Measurements from ENCODE around the gene TBC1D22A.

GRCh38 chr22:47098121-47098520 is 335.7 kb downstream of the TBC1D22A start:
- TF ChIP-seq POLR2A (IDR thresholded peaks at IDR 0.05; ENCODE audit: borderline replicate concordance, extremely low read depth, insufficient read depth, insufficient read length) (no peak), CEBPB (IDR thresholded peaks at IDR 0.05; ENCODE audit: low read depth) (no peak), POLR2AphosphoS5 (IDR thresholded peaks at IDR 0.05; ENCODE audit: low read depth, low read length) (no peak), SRF (IDR thresholded peaks at IDR 0.05; ENCODE audit: low read depth) (no peak), MAX (IDR thresholded peaks at IDR 0.05) (no peak), SIN3A (IDR thresholded peaks at IDR 0.05; ENCODE audit: low read depth) (no peak), EZH2 (IDR thresholded peaks at IDR 0.05) (no peak), TCF7L2 (IDR thresholded peaks at IDR 0.05; ENCODE audit: borderline replicate concordance, extremely low read depth, insufficient read depth, insufficient read length) (no peak), RAD21 (IDR thresholded peaks at IDR 0.05; ENCODE audit: low read depth) (no peak), EZH2phosphoT487 (IDR thresholded peaks at IDR 0.05; ENCODE audit: borderline replicate concordance) (no peak), ZNF274 (IDR thresholded peaks at IDR 0.05; ENCODE audit: low read depth, low read length) (no peak)
- TF ChIP-seq, protein P1, sequence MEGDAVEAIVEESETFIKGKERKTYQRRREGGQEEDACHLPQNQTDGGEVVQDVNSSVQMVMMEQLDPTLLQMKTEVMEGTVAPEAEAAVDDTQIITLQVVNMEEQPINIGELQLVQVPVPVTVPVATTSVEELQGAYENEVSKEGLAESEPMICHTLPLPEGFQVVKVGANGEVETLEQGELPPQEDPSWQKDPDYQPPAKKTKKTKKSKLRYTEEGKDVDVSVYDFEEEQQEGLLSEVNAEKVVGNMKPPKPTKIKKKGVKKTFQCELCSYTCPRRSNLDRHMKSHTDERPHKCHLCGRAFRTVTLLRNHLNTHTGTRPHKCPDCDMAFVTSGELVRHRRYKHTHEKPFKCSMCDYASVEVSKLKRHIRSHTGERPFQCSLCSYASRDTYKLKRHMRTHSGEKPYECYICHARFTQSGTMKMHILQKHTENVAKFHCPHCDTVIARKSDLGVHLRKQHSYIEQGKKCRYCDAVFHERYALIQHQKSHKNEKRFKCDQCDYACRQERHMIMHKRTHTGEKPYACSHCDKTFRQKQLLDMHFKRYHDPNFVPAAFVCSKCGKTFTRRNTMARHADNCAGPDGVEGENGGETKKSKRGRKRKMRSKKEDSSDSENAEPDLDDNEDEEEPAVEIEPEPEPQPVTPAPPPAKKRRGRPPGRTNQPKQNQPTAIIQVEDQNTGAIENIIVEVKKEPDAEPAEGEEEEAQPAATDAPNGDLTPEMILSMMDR (IDR thresholded peaks at IDR 0.05 in 2 of 3, conservative IDR thresholded peaks at IDR 0.05 in 1 of 3; ENCODE audit: borderline replicate concordance in 1 of 3, insufficient read depth in 1 of 3, low read depth in 2 of 3, low read length in 2 of 3): no peak
- TF ChIP-seq, protein P2, sequence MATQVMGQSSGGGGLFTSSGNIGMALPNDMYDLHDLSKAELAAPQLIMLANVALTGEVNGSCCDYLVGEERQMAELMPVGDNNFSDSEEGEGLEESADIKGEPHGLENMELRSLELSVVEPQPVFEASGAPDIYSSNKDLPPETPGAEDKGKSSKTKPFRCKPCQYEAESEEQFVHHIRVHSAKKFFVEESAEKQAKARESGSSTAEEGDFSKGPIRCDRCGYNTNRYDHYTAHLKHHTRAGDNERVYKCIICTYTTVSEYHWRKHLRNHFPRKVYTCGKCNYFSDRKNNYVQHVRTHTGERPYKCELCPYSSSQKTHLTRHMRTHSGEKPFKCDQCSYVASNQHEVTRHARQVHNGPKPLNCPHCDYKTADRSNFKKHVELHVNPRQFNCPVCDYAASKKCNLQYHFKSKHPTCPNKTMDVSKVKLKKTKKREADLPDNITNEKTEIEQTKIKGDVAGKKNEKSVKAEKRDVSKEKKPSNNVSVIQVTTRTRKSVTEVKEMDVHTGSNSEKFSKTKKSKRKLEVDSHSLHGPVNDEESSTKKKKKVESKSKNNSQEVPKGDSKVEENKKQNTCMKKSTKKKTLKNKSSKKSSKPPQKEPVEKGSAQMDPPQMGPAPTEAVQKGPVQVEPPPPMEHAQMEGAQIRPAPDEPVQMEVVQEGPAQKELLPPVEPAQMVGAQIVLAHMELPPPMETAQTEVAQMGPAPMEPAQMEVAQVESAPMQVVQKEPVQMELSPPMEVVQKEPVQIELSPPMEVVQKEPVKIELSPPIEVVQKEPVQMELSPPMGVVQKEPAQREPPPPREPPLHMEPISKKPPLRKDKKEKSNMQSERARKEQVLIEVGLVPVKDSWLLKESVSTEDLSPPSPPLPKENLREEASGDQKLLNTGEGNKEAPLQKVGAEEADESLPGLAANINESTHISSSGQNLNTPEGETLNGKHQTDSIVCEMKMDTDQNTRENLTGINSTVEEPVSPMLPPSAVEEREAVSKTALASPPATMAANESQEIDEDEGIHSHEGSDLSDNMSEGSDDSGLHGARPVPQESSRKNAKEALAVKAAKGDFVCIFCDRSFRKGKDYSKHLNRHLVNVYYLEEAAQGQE (IDR thresholded peaks at IDR 0.05; ENCODE audit: low read depth): no peak
